ENCODE measurements around the gene CAMSAP2. TPM values are rescaled to one million over a fixed set of nuclear protein-coding genes. Genes with fewer than 3 reads are reported as not detected.

The CAMSAP2 gene
- total RNA-seq, 4 donors from 2014 or later: 37.8 to 47.4 (median 46.0) TPM

DNA sequence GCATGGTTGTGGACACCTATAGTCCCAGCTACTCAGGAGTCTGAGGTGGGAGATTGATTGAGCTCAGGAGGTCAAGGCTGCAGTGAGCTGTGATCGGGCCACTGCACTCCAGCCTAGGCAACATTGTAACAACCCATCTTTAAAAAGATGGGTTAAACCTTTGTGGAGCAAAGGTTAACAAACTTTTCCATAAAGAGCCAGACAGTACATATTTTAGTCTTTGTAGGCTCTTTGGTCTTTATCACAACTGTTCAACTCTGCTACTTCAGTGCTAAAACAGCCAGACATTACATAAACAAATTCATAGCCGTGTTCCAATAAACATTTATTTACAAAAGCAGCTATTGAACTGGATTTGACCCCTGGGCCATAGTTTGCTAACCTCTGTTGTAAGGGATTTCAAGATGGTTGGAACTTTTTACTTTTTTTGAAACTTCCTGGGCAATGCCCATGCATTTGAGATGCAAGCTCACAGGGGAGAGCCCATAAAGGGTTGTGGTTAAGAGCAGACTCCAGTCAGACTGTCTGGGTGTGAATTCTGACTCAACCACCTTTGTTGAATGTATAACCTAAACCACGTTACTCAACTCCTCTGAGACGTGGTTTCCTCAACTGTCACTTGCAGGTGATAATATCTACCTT lies 166.8 kb downstream of the CAMSAP2 start:
- TF ChIP-seq POLR2AphosphoS5 (IDR thresholded peaks at IDR 0.05): no peak
- TF ChIP-seq EP300 (IDR thresholded peaks at IDR 0.05): no peak
- TF ChIP-seq, protein P1, sequence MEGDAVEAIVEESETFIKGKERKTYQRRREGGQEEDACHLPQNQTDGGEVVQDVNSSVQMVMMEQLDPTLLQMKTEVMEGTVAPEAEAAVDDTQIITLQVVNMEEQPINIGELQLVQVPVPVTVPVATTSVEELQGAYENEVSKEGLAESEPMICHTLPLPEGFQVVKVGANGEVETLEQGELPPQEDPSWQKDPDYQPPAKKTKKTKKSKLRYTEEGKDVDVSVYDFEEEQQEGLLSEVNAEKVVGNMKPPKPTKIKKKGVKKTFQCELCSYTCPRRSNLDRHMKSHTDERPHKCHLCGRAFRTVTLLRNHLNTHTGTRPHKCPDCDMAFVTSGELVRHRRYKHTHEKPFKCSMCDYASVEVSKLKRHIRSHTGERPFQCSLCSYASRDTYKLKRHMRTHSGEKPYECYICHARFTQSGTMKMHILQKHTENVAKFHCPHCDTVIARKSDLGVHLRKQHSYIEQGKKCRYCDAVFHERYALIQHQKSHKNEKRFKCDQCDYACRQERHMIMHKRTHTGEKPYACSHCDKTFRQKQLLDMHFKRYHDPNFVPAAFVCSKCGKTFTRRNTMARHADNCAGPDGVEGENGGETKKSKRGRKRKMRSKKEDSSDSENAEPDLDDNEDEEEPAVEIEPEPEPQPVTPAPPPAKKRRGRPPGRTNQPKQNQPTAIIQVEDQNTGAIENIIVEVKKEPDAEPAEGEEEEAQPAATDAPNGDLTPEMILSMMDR (IDR thresholded peaks at IDR 0.05): no peak
- H3K36me3 ChIP-seq: no peaks in the 10 kb centered on the region
- ATAC-seq: no peak
- no peaks in the 10 kb centered on the region for H3K9me3 ChIP-seq
- H3K27me3 ChIP-seq: peaks cover 5% of the 10 kb centered on the region
- 69 to 76% methylated on average over 3 to 4 of the region's 4 CpGs for WGBS, 2 donors (ENCODE audit: low coverage in 1 of 2)
- H3K27ac ChIP-seq: no peak overlapping the region
- H3K4me1 ChIP-seq: no peaks in the 10 kb centered on the region
- H3K4me3 ChIP-seq: no peak overlapping the region

DNA sequence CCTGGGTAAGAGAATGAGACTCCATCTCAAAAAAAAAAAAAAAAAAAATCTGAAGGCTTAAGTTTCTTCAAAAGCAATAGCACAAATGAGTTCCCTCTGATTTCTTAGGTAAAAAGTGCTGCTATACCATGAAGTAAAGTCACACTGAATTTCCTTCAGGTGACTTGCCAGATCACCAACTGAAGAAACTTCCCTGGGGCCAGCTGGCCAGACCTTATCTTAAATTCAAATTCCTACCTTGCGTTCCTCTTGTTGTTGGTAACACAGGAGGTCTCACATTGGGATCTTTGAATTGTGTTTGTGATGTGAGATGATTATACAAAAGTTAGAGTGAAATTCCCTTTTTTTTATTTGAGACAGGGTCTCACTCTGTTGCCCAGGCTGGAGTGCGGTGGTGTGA lies 167.8 kb downstream of the CAMSAP2 start:
- no peaks in the 10 kb centered on the region for H3K4me1 ChIP-seq
- peaks cover 5% of the 10 kb centered on the region for H3K27me3 ChIP-seq
- no peak for TF ChIP-seq POLR2A (IDR thresholded peaks at IDR 0.05)
- no peak for TF ChIP-seq EP300 (IDR thresholded peaks at IDR 0.05)
- TF ChIP-seq, protein P1 (IDR thresholded peaks at IDR 0.05): no peak
- no peak for TF ChIP-seq POLR2AphosphoS5 (IDR thresholded peaks at IDR 0.05)
- H3K27ac ChIP-seq: no peak overlapping the region
- WGBS, 2 donors (ENCODE audit: low coverage in 1 of 2): 88 to 94% methylated on average over 2 of the region's 2 CpGs
- no peak overlapping the region for H3K4me3 ChIP-seq
- H3K9me3 ChIP-seq: no peaks in the 10 kb centered on the region
- H3K36me3 ChIP-seq: no peaks in the 10 kb centered on the region
- ATAC-seq: no peak

DNA sequence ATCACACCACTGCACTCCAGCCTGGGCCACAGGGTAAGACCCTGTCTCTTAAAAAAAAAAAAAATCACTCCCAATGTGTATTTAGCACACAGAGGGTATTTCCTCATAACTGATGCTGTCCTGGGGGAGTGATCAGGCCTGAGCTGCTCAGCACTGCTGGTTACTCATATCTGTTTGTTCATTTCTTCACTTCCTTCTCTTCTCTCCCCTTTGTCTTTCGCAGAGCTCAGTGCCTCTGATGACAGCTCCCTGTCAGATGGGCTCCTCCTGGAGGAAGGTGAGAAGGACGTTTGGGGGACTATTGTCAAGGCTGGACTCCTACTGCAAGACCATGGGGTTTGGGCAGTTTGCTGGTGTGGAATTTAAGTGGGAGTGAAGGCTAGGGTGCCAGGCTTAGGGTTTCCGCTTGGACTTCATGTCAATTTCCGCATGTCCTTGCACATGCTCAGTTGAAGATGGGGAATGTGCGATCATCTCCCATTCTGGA lies 169.0 kb downstream of the CAMSAP2 start:
- no peak for ATAC-seq
- no peak overlapping the region for H3K27ac ChIP-seq
- WGBS, 2 donors (ENCODE audit: low coverage in 1 of 2): 82 to 100% methylated on average over 3 to 4 of the region's 5 CpGs

DNA sequence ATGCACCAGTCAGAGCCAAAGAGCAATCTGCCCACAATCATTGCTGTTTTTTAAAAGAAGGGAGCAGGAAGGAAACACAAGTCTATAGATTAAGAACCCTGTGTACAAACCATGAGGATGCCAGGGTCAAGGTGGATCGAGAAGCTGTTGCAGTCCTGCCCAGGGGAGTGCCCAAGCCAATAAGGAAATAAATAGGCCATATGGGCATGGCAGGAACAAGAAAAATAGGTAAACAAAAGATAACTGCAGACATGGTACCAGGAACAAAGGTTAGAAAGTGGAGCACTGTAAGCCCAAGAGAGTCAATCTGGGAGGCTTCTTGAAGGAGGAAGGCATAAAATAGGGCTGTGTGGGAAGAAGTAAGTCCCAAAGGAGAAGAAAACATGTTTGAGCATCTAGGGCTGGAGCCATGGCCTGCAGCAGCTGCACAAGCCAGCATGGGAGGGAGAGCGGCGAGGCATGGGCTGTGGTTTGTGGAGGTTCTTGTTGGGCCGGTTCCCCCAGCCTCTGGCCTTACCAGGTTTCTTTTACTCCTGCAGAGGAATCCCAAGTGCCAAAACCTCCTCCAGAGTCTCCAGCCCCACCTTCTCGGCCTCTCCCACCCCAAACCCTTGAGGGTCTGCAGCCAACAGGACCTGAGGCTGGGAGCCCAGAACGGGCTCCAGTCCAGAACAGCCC lies 169.6 kb downstream of the CAMSAP2 start:
- TF ChIP-seq EP300 (IDR thresholded peaks at IDR 0.05) (no peak), POLR2AphosphoS5 (IDR thresholded peaks at IDR 0.05) (no peak), POLR2A (IDR thresholded peaks at IDR 0.05) (no peak)
- TF ChIP-seq, protein P1 (IDR thresholded peaks at IDR 0.05): no peak
- H3K27ac ChIP-seq: no peak overlapping the region
- 86 to 100% methylated on average over 2 to 4 of the region's 6 CpGs for WGBS, 2 donors (ENCODE audit: low coverage in 1 of 2)
- no peaks in the 10 kb centered on the region for H3K4me1 ChIP-seq
- H3K36me3 ChIP-seq: no peaks in the 10 kb centered on the region
- no peak overlapping the region for H3K4me3 ChIP-seq
- H3K9me3 ChIP-seq: no peaks in the 10 kb centered on the region
- peaks cover 5% of the 10 kb centered on the region for H3K27me3 ChIP-seq
- no peak for ATAC-seq

More for the DNA sequence above, 169.0 kb downstream of the CAMSAP2 start:
- H3K27me3 ChIP-seq: peaks cover 5% of the 10 kb centered on the region
- H3K9me3 ChIP-seq: no peaks in the 10 kb centered on the region
- H3K4me1 ChIP-seq: no peaks in the 10 kb centered on the region
- no peak overlapping the region for H3K4me3 ChIP-seq
- TF ChIP-seq EP300 (IDR thresholded peaks at IDR 0.05) (no peak), POLR2A (IDR thresholded peaks at IDR 0.05) (no peak), POLR2AphosphoS5 (IDR thresholded peaks at IDR 0.05) (no peak)
- TF ChIP-seq, protein P1 (IDR thresholded peaks at IDR 0.05): no peak
- no peaks in the 10 kb centered on the region for H3K36me3 ChIP-seq

DNA sequence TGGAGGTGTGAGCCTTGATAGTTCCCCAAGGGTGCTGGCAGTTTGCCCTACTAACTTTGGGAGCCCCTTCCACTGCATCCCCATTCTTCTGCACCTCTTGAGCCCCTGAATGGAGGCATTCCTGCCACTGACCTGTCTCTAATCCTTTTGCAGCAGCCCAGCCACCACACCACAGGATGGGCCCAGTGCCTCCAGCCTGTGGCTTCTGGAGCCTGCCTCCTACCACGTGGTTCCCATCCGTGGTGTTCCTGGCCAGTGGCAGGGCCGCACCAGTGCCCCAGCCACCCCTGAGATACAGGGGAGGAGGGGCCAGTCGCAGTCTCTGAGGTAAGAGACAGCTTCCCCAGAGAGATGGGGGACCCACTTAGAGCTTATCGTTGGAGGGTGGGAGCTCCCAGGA lies 170.4 kb downstream of the CAMSAP2 start:
- no peak for ATAC-seq
- Histone ChIP-seq H3K27me3 (peaks cover 5% of the 10 kb centered on the region), H3K9me3 (no peaks in the 10 kb centered on the region), H3K4me1 (no peaks in the 10 kb centered on the region), H3K4me3 (no peak overlapping the region), H3K36me3 (no peaks in the 10 kb centered on the region), H3K27ac (no peak overlapping the region)
- TF ChIP-seq, protein P1 (IDR thresholded peaks at IDR 0.05): no peak
- TF ChIP-seq EP300 (IDR thresholded peaks at IDR 0.05) (no peak), POLR2AphosphoS5 (IDR thresholded peaks at IDR 0.05) (no peak), POLR2A (IDR thresholded peaks at IDR 0.05) (no peak)
- WGBS, 2 donors (ENCODE audit: low coverage in 1 of 2): no CpG with 5 or more reads among the region's 5 CpGs
